Gastrocnemius medialis (tissue), 4 donors: ENCODE data around the gene CDH20. TPM values are rescaled to one million over a fixed set of nuclear protein-coding genes. Genes with fewer than 3 reads are reported as not detected.

Experiments used
- ATAC-seq, 2 donors: fragments of 150-250 bp; one replicate each; pipeline ENCODE4 v1.9.1; 2016
- DNase-seq, 2 donors: peaks; one replicate each; pipeline ENCODE4 v3.0.0-alpha.2; 2019
- H3K27ac ChIP-seq, 4 donors: fragments of 200-600 bp; sonication (generic); 1 replicate in 1 of 4; 2 replicates in 3 of 4; pipeline ENCODE4 v1.5.1; 2016 to 2018; ENCODE audit warnings: mild to moderate bottlenecking in 2 of 4, moderate library complexity in 1 of 4
- H3K27me3 ChIP-seq, 3 donors: fragments of 200-600 bp; sonication (generic) in 2 of 3; 1 replicate in 1 of 3; 2 replicates in 2 of 3; pipeline versions ENCODE4 v1.5.1 to v1.6.0; 2016 to 2019; ENCODE audit warnings: mild to moderate bottlenecking in 1 of 3, moderate library complexity in 1 of 3
- H3K36me3 ChIP-seq, 2 donors: fragments of 200-600 bp; sonication (generic) in 1 of 2; one replicate each; pipeline ENCODE4 v1.5.1; 2017 to 2018
- H3K4me1 ChIP-seq, 2 donors: fragments of 200-600 bp; sonication (generic) in 1 of 2; one replicate each; pipeline ENCODE4 v1.5.1; 2016 to 2017; ENCODE audit warnings: mild to moderate bottlenecking in 2 of 2
- H3K4me3 ChIP-seq, 4 donors: fragments of 200-600 bp; sonication (generic) in 3 of 4; 1 replicate in 1 of 4; 2 replicates in 3 of 4; pipeline ENCODE4 v1.5.1; 2016 to 2019; ENCODE audit warnings: mild to moderate bottlenecking in 2 of 4
- H3K9me3 ChIP-seq, 3 donors: fragments of 200-600 bp; sonication (generic) in 2 of 3; 1 replicate in 1 of 3; 2 replicates in 2 of 3; pipeline ENCODE4 v1.5.1; 2016 to 2019
- POLR2A ChIP-seq, 2 donors: fragments of 450-650 bp; IDR thresholded peaks; one replicate each; pipeline ENCODE4 v1.6.1; 2017; ENCODE audit warnings: antibody characterized with exemption in 2 of 2, mild to moderate bottlenecking in 2 of 2, moderate library complexity in 2 of 2
- in situ Hi-C, 4 donors: fragments of 200-750 bp; cut with MboI; loops; one replicate each; pipeline versions ENCODE4 v1.15.0 to v1.8.0; 2017; ENCODE audit warnings: low sequenced_read_pairs in 4 of 4
- intact Hi-C: fragments of 100-400 bp; cut with DNase I; formaldehyde crosslinking; loops from one replicate; pipeline ENCODE4 v1.15.1; 2023; ENCODE audit warnings: low total_unique reads
- total RNA-seq, 4 donors: library from RNA; depleted of rRNA; stranded (reverse); fragments of >200 nt; gene quantifications; one replicate each; pipeline versions ENCODE4 v1.1.0 to v1.2.3, GENCODE V29; 2016
- TF ChIP-seq, protein P1 (sequence below), 5 experiments: fragments of 450-650 bp in 3 of 5; fragments of 200-600 bp in 2 of 5; sonication (generic) in 2 of 5; IDR thresholded peaks in 4 of 5; conservative IDR thresholded peaks in 1 of 5; 1 replicate in 4 of 5; 2 replicates in 1 of 5; pipeline ENCODE4 v1.5.1; 2016 to 2019; ENCODE audit warnings: antibody characterized with exemption in 5 of 5, mild to moderate bottlenecking in 3 of 5, moderate library complexity in 3 of 5

The CDH20 gene
- total RNA-seq, 4 donors from 2014 or later = 0.51 to 19.6 (median 3.9) TPM

DNA sequence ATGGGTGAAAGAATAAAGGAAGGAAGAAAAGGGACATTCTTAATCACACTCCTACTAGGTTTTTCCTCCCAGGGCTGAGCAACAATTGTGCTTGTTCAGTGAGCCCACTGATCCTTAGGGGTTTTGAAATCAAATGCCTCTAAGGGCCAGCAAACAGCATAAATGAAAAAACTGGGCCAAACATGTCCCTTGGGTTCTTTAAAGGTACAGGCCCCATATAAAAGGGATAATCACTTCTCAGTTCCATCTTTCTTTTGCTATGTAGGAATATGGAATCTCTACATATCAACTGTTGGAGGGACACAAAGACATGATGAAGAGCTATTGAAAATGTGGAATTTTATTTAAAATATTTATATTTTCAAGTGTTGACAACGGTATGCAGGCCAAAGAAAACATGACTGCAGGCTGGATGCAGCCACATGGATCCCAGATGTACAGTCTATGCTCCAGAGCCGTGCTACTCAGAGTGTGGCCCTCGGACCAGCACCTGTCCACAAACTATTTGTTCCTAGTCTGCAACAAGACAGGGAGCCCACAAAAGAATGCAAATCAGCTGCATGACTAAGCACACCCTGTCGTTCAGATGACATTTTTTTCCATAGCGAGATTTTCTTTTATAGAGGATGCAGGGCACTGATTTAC, 110.0 kb downstream of the CDH20 start:
- H3K27me3 ChIP-seq = no peaks in the 10 kb centered on the region
- TF ChIP-seq, protein P1, sequence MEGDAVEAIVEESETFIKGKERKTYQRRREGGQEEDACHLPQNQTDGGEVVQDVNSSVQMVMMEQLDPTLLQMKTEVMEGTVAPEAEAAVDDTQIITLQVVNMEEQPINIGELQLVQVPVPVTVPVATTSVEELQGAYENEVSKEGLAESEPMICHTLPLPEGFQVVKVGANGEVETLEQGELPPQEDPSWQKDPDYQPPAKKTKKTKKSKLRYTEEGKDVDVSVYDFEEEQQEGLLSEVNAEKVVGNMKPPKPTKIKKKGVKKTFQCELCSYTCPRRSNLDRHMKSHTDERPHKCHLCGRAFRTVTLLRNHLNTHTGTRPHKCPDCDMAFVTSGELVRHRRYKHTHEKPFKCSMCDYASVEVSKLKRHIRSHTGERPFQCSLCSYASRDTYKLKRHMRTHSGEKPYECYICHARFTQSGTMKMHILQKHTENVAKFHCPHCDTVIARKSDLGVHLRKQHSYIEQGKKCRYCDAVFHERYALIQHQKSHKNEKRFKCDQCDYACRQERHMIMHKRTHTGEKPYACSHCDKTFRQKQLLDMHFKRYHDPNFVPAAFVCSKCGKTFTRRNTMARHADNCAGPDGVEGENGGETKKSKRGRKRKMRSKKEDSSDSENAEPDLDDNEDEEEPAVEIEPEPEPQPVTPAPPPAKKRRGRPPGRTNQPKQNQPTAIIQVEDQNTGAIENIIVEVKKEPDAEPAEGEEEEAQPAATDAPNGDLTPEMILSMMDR (IDR thresholded peaks at IDR 0.05 in 4 of 5, conservative IDR thresholded peaks at IDR 0.05 in 1 of 5) = no peak
- TF ChIP-seq POLR2A (IDR thresholded peaks at IDR 0.05) = no peak
- ATAC-seq (no peak), DNase-seq (no peak)
- no peak overlapping the region for H3K4me3 ChIP-seq
- intact Hi-C loops (no loop called here), in situ Hi-C loops (loop anchor here in 1 of 4 donors (25.0 kb wide), 1 partner anchor 106 kb away; the partner anchor contains the start of gene CDH20)
- H3K9me3 ChIP-seq = no peaks in the 10 kb centered on the region
- H3K27ac ChIP-seq = no peak overlapping the region
- no peaks in the 10 kb centered on the region for H3K4me1 ChIP-seq
- H3K36me3 ChIP-seq = no peaks in the 10 kb centered on the region

DNA sequence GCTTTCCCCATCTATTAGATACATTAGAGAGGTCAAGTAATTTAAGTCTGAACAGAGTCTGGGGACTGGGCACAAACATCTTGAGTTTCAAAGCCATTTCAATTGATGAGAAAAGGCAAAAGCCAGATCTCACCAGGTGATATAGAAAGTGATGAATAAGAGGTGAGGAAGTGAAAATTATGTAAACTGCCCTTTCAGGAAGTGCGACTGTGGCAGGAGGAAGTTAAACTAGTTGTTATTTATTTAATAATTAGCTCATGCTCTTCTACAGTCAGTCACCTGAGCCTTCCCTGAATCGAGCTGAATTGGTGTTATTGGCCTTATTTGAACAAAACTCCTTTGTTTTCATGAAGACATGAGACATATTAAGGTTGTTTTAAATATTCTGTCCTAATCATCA, 115.1 kb downstream of the CDH20 start:
- in situ Hi-C loops = loop anchor here in 1 of 4 donors (25.0 kb wide), 1 partner anchor 111 kb away; the partner anchor contains the start of gene CDH20
- H3K27me3 ChIP-seq = no peaks in the 10 kb centered on the region
- H3K4me1 ChIP-seq = no peaks in the 10 kb centered on the region
- no peaks in the 10 kb centered on the region for H3K9me3 ChIP-seq
- TF ChIP-seq, protein P1 (IDR thresholded peaks at IDR 0.05 in 4 of 5, conservative IDR thresholded peaks at IDR 0.05 in 1 of 5) = no peak
- TF ChIP-seq POLR2A (IDR thresholded peaks at IDR 0.05) = no peak
- ATAC-seq = no peak
- H3K4me3 ChIP-seq = no peak overlapping the region
- DNase-seq = no peak
- intact Hi-C loops = no loop called here
- no peak overlapping the region for H3K27ac ChIP-seq
- H3K36me3 ChIP-seq = no peaks in the 10 kb centered on the region

DNA sequence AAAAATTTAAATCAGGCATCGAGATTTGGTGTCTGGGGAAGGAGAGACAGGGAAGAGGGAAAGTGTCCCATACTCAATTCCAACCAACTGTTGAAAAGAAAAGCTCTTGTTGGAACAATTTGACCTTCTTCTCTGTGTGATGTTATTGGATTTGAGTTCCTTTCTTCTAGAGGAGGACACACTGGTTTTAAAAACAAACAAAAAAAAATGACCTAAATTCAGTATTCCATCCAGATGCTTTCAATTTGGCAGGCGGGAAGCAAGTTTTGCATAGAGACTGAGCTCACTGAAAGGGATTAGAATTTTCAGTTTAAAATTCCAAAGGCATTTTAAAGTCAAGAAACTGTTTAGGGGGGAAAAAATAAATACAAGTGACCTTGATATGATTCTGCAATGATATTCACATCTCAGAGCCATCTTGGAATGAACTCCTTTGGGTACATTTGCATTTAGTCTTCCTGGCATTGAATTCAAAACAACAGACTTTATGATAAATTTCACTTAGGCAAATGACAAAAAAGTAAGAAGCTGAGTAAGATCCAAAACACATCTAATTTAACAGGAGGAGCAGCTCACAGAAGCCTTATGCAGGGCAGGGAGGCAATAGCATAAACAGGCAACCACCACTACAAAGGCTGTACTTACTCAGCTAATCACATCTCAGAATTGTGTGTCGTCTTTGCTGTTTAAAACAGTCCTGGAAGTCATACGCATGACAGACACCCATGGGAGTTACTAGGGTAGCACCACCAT, 126.8 kb downstream of the CDH20 start:
- no peaks in the 10 kb centered on the region for H3K27me3 ChIP-seq
- ATAC-seq (peak in 1 of 2 donors; percentile 16), DNase-seq (no peak)
- in situ Hi-C loops (no loop called here), intact Hi-C loops (no loop called here)
- no peak overlapping the region for H3K27ac ChIP-seq
- H3K36me3 ChIP-seq = no peaks in the 10 kb centered on the region
- no peaks in the 10 kb centered on the region for H3K4me1 ChIP-seq
- H3K4me3 ChIP-seq = no peak overlapping the region
- no peaks in the 10 kb centered on the region for H3K9me3 ChIP-seq
- TF ChIP-seq, protein P1 (IDR thresholded peaks at IDR 0.05 in 4 of 5, conservative IDR thresholded peaks at IDR 0.05 in 1 of 5) = no peak
- no peak for TF ChIP-seq POLR2A (IDR thresholded peaks at IDR 0.05)

DNA sequence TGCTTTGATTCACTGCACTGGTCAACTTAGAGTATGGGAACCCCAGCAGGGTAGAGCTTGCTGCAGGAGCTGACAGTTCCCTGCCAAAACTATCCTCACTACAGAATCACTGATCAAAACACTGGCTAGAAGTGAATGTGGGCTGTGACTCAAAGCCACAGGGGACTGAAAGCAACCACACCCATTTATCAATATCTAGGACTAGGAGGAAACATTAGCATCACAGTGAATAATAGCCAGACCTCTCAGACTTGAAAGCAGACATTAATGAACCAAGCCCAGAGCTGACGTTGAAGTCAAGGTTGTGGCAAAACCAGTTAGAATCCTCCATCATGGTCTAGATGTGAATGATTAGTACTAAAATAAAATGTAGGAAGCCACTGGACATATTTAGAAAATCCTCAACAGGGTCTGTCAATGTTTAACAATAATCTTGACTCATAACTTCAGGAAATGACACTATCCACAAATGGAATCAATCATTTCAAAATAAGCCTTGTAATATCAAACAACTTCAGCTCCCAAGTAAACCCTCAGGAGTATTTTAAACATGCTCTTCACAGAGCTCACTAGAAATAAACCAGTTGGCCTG, 131.4 kb downstream of the CDH20 start:
- no peaks in the 10 kb centered on the region for H3K9me3 ChIP-seq
- in situ Hi-C loops = no loop called here
- no peaks in the 10 kb centered on the region for H3K4me1 ChIP-seq
- H3K27ac ChIP-seq = no peak overlapping the region
- H3K27me3 ChIP-seq = no peaks in the 10 kb centered on the region
- TF ChIP-seq POLR2A (IDR thresholded peaks at IDR 0.05) = no peak
- TF ChIP-seq, protein P1 (IDR thresholded peaks at IDR 0.05 in 4 of 5, conservative IDR thresholded peaks at IDR 0.05 in 1 of 5) = no peak
- no peaks in the 10 kb centered on the region for H3K36me3 ChIP-seq
- H3K4me3 ChIP-seq = no peak overlapping the region
- DNase-seq (no peak), ATAC-seq (no peak)
- intact Hi-C loops = no loop called here
